Uterus (tissue), 2 donors: ENCODE results near the gene MICOS13.
A peak's percentile ranks its signal among the peaks of the same experiment; 100 is the strongest.

Source experiments
- CTCF ChIP-seq, 4 experiments: fragments of 200-600 bp in 2 of 4; fragments of 450-650 bp in 2 of 4; sonication (generic) in 2 of 4; IDR thresholded peaks; one replicate each; pipeline ENCODE4 v1.5.1; 2016 to 2019; ENCODE audit warnings: antibody characterized with exemption in 4 of 4, mild to moderate bottlenecking in 2 of 4, moderate library complexity in 1 of 4
- POLR2A ChIP-seq, 2 donors: fragments of 450-650 bp; IDR thresholded peaks; one replicate each; pipeline ENCODE4 v1.6.1; 2016; ENCODE audit warnings: antibody characterized with exemption in 2 of 2, mild to moderate bottlenecking in 1 of 2, moderate library complexity in 1 of 2

GRCh38 chr19:5680437-5681368 is at the start of gene MICOS13, which contains the start of gene HSD11B1L:
- peak in 1 of 4 experiments; percentile 24 for TF ChIP-seq CTCF (IDR thresholded peaks at IDR 0.05)
- peak in 1 of 2 donors; percentile 34 for TF ChIP-seq POLR2A (IDR thresholded peaks at IDR 0.05)
